Colonic mucosa (tissue), 4 donors: ENCODE measurements around the gene GABARAPL2. TPM values are rescaled to one million over a fixed set of nuclear protein-coding genes. Genes with fewer than 3 reads are reported as not detected.
"Not testable (repeated sequence)": the region's sequence is repeated elsewhere in the genome, so short reads cannot be mapped to it uniquely, and the experiment has no call there.

ENCODE experiments used
- DNase-seq: peaks from one replicate; pipeline ENCODE4 v3.0.0-alpha.2; 2020
- H3K27ac ChIP-seq: fragments of 200-600 bp; one replicate; pipeline ENCODE4 v1.8.0; 2021
- H3K27me3 ChIP-seq: fragments of 200-600 bp; one replicate; pipeline ENCODE4 v1.8.0; 2021
- H3K36me3 ChIP-seq: fragments of 200-600 bp; one replicate; pipeline ENCODE4 v1.8.0; 2021
- H3K4me1 ChIP-seq: fragments of 200-600 bp; one replicate; pipeline ENCODE4 v1.8.0; 2021; ENCODE audit warnings: mild to moderate bottlenecking
- H3K4me3 ChIP-seq: fragments of 200-600 bp; one replicate; pipeline ENCODE4 v1.8.0; 2021
- H3K9ac ChIP-seq, 2 donors: one replicate each; pipeline ENCODE4 v1.7.0; 2013; ENCODE audit warnings: control low read depth in 2 of 2, low read depth in 2 of 2, low read length in 2 of 2
- H3K9me3 ChIP-seq: fragments of 200-600 bp; one replicate; pipeline ENCODE4 v1.8.0; 2021
- intact Hi-C: fragments of 100-400 bp; cut with DNase I; formaldehyde crosslinking; loops from one replicate; pipeline ENCODE4 v1.14.1; 2022
- total RNA-seq, 2 donors: library from RNA; stranded (reverse); fragmentation: NEBNext Ultra II Directional in 1 of 2; extraction: Animal tissue kit (Norgen Biotek cat#: 25700) in 1 of 2; gene quantifications; one replicate each; pipeline ENCODE4 v1.2.1, GENCODE V29; 2021
- TF ChIP-seq, protein P1 (sequence below): fragments of 200-600 bp; IDR thresholded peaks from one replicate; pipeline ENCODE4 v1.8.0; 2022; ENCODE audit warnings: antibody characterized with exemption, mild to moderate bottlenecking
- donor health status: healthy.
- donor health status: DM: no; HTN: no; CAD: no.
- donor health status: DM: no; HTN: no; CAD: no.

GABARAPL2 gene
- total RNA-seq, 2 donors from 2014 or later: 73.5 to 111 TPM

DNA sequence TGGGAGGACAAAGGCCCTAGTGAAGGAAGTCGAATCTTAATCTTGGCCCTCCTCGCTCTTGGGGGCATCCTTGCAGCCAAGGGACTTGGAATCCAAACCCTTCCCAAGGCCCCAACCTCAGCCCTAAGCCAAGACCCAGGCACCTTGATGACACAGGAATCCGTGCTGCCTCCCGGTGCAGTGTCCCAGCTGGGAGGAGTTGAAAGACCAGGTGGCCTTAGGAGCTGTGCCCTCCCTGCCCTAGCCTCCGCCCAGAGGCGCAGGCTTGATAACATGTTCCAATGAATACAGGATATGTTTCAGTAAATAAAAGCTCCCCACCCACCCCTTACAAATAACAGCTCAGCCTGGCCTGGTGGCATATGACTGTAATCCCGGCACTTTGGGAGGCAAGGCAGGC lies 30.3 kb upstream of the GABARAPL2 start, which contains the start of gene CHST5:
TSS of gene CHST5 (minus strand) at position 208 of the 400 bp plus-strand sequence. CDS start 5,724 bp downstream, outside the sequence.
- no peaks in the 10 kb centered on the region for H3K4me1 ChIP-seq
- peak within 1 kb of the TSS; percentile 44 for H3K4me3 ChIP-seq
- DNase-seq: peak; percentile 92
- H3K27me3 ChIP-seq: no peaks in the 10 kb centered on the region
- no peaks in the 10 kb centered on the region for H3K9me3 ChIP-seq
- TF ChIP-seq, protein P1, sequence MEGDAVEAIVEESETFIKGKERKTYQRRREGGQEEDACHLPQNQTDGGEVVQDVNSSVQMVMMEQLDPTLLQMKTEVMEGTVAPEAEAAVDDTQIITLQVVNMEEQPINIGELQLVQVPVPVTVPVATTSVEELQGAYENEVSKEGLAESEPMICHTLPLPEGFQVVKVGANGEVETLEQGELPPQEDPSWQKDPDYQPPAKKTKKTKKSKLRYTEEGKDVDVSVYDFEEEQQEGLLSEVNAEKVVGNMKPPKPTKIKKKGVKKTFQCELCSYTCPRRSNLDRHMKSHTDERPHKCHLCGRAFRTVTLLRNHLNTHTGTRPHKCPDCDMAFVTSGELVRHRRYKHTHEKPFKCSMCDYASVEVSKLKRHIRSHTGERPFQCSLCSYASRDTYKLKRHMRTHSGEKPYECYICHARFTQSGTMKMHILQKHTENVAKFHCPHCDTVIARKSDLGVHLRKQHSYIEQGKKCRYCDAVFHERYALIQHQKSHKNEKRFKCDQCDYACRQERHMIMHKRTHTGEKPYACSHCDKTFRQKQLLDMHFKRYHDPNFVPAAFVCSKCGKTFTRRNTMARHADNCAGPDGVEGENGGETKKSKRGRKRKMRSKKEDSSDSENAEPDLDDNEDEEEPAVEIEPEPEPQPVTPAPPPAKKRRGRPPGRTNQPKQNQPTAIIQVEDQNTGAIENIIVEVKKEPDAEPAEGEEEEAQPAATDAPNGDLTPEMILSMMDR: no peak
- no peaks in the 10 kb centered on the region for H3K36me3 ChIP-seq
- H3K9ac ChIP-seq: peak within 1 kb of the TSS; percentile 24 to 87
- intact Hi-C loops: no loop called here
- H3K27ac ChIP-seq: peak within 1 kb of the TSS; percentile 65

DNA sequence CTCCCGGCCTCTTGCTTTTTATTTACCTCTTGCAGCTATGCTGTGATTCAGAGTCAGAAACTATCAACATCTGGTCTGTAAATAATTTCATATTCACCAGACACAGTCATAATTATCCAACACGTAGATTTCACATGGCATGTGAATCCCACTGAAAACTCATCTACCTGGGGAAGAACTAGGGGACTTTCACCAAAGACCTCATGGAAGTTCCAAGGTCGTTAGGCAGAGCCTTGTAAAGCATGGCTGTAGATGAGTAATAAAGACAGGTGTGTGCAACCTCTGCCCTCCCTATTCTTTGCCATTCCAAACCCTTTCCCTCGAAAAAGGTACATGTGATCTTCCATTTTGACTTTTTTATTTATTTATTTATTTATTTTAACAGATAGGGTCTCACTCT lies 28.4 kb upstream of the GABARAPL2 start:
- Histone ChIP-seq H3K27ac (peak overlapping the region; percentile 65), H3K4me1 (no peaks in the 10 kb centered on the region), H3K9ac (peak overlapping the region in 1 of 2 donors; percentile 14), H3K4me3 (no peak overlapping the region), H3K36me3 (no peaks in the 10 kb centered on the region), H3K27me3 (no peaks in the 10 kb centered on the region), H3K9me3 (no peaks in the 10 kb centered on the region)
- TF ChIP-seq, protein P1: no peak
- DNase-seq: peak; percentile 48
- intact Hi-C loops: no loop called here

DNA sequence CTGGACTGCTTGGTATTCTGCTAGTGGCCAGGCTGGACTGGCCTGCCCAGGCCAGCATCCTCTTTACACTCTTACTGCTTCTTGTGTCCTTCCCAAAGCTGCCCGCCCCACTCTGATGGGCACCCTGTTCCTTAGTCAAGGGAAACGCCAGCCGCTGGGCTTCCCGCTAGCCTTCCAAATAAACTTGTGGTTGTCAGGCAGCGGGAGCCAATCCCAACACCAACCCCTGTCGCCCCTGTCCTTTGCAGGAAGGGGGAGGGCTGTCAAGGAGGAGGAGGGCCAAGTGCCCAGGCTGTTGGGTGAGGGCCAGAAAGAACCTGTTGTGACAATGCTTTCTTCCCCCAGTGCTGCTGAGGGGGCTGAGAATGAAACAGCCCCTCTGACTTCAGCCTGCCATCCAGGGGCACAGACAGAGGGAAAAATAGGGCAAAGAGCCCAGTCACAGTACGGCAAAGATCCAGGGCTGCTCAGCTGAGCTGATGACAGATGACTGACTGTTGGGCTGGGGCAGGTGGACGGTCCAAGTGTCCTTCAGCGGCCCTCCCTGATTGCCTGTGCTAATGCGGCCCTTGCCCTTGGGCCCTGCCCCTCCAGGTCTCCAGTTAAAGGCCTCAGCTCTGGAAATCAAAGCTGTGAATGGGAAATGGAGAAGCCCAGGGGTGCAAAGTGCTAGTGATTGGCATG lies 27.2 kb upstream of the GABARAPL2 start:
- H3K27me3 ChIP-seq, H3K36me3 ChIP-seq, H3K9me3 ChIP-seq, H3K4me3 ChIP-seq, H3K27ac ChIP-seq, intact Hi-C loops, H3K4me1 ChIP-seq, DNase-seq, H3K9ac ChIP-seq: not testable (repeated sequence)

DNA sequence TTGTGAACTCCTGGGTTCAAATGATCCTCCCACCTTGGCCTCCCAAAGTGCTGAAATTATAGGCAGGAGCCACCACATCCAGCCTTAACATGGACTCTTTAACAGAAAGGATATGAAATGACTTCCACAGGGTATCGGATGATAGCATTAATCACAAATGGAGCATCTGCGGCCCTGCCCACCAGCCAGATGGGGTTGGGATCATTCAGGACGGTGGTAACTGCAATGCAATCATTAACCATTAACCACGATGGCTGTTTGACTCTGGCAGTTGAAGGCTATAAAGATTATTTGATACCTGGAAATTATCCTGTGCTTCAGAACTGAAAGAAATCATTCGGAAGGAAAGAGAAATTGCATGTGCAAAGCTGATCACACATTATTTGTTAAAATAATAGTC lies 24.9 kb upstream of the GABARAPL2 start:
- TF ChIP-seq, protein P1: no peak
- Histone ChIP-seq H3K9me3 (no peaks in the 10 kb centered on the region), H3K27ac (peak overlapping the region; percentile 66), H3K4me3 (no peak overlapping the region), H3K4me1 (no peaks in the 10 kb centered on the region), H3K27me3 (no peaks in the 10 kb centered on the region), H3K36me3 (no peaks in the 10 kb centered on the region), H3K9ac (no peak overlapping the region)
- peak; percentile 78 for DNase-seq
- intact Hi-C loops: no loop called here

DNA sequence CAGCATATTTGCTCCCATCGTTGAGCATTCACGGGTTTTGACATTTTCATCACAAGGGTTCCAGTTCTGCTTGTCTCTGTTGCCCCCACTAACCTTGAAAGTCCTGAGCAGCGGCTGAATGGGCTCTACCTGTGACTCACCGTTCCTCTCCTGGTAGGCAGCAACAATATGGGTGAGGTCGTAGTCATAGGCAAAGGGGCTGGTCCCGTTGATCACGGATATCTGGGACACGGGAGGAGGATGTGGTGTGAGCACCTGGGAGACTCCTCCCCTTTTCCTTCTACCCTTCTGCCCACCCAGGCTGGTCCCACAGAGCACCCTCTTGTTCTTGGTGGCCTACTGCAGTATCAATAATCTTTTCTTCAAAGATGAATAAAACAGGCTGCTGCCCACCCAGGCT lies 23.7 kb upstream of the GABARAPL2 start:
- DNase-seq, H3K27me3 ChIP-seq, H3K36me3 ChIP-seq, intact Hi-C loops, H3K4me1 ChIP-seq, H3K9me3 ChIP-seq, H3K4me3 ChIP-seq: not testable (repeated sequence)
- H3K27ac ChIP-seq: peak overlapping the region; percentile 66
- peak overlapping the region in 1 of 2 donors; percentile 73 for H3K9ac ChIP-seq

DNA sequence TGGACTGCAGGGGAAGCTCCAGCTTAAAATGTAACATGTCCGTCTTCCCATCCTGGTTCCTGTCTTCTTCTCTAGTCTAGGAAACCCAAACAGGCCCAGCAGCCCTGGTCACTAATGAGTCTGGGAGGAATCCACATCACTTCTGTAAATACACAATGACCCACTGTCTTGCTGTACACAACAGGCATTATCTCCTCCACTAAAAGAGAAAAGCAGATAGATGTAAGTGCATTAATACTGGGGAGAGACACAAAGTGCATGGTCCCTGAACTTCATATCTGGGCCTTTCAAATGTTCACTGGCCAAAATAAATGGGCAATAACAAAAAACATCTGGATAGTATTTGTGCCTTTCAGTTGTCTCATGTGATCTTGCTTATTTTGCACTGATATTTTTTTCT lies 20.3 kb upstream of the GABARAPL2 start:
- H3K27me3 ChIP-seq, H3K27ac ChIP-seq, H3K9me3 ChIP-seq, H3K36me3 ChIP-seq, H3K4me1 ChIP-seq, DNase-seq, intact Hi-C loops, H3K9ac ChIP-seq, H3K4me3 ChIP-seq: not testable (repeated sequence)

DNA sequence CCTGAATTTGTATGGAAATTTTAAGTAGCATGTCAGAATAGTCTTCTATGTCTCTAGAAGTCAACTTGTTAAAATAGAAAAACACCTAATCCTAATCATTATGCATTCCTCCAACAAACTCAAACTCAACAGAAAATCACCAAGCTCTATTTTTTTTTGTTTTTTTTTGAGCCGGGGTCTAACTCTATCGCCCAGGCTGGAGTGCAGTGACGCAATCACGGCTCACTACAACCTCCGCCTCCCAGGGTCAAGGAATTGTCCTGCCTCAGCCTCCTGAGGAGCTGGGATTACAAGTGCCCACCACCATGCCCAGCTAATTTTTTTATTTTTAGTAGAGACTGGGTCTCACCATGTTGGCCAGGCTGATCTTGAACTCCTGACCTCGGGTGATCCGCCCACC lies 19.9 kb upstream of the GABARAPL2 start:
- Histone ChIP-seq H3K9ac (no peak overlapping the region), H3K4me3 (no peak overlapping the region), H3K4me1 (no peaks in the 10 kb centered on the region), H3K9me3 (no peaks in the 10 kb centered on the region), H3K36me3 (no peaks in the 10 kb centered on the region), H3K27ac (no peak overlapping the region), H3K27me3 (no peaks in the 10 kb centered on the region)
- DNase-seq: no peak
- intact Hi-C loops: no loop called here
- TF ChIP-seq, protein P1: no peak

DNA sequence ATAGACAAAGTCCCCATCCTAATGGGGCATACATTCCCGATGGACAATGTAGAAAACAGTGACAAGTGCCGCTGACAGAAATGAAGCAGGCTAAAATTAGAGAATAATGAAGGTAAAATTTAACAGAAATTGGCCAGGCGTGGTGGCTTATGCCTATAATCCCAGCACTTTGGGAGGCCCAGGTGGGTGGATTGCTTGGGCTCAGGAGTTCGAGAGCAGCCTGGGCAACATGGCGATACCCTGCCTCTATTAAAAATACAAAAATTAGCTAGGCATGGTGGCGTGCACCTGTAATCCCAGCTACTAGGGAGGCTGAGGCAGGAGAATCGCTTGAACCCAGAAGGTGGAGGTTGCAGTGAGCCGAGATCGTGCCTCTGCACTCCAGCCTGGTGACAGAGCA lies 17.7 kb upstream of the GABARAPL2 start:
- H3K4me1 ChIP-seq, intact Hi-C loops, DNase-seq, H3K36me3 ChIP-seq, H3K9me3 ChIP-seq, H3K27me3 ChIP-seq, H3K4me3 ChIP-seq, H3K9ac ChIP-seq, H3K27ac ChIP-seq: not testable (repeated sequence)
